Smooth muscle cell (in vitro differentiated cells): Measurements from ENCODE around the gene KDR. TPM values are rescaled to one million over a fixed set of nuclear protein-coding genes. Genes with fewer than 3 reads are reported as not detected.
A peak's percentile ranks its signal among the peaks of the same experiment; 100 is the strongest.

Experiments used
- DNase-seq: peaks from one replicate; lab custom pipeline; 2025; ENCODE audit not compliant: unreplicated experiment; lab: John Stamatoyannopoulos, UW
- H2AFZ ChIP-seq: fragments of 200-600 bp; sonication (generic); 2 replicates; pipeline ENCODE4 v1.6.0; 2016; ENCODE audit warnings: antibody characterized with exemption, low read depth, mild to moderate bottlenecking
- H3F3A ChIP-seq: fragments of 200-600 bp; sonication (generic); 2 replicates; pipeline ENCODE4 v1.6.0; 2017; ENCODE audit warnings: antibody characterized with exemption, low read depth
- H3K27ac ChIP-seq: fragments of 200-600 bp; sonication (generic); 2 replicates; pipeline ENCODE4 v1.5.1; 2016; ENCODE audit warnings: low read depth, mild to moderate bottlenecking
- H3K27me3 ChIP-seq: fragments of 200-600 bp; sonication (generic); 2 replicates; pipeline ENCODE4 v1.6.1; 2016; ENCODE audit warnings: low read depth, mild to moderate bottlenecking
- H3K36me3 ChIP-seq: fragments of 200-600 bp; sonication (generic); 2 replicates; pipeline ENCODE4 v1.5.1; 2016; ENCODE audit warnings: low read depth
- H3K4me1 ChIP-seq: fragments of 200-600 bp; sonication (generic); 2 replicates; pipeline ENCODE4 v1.5.1; 2016; ENCODE audit warnings: low read depth
- H3K4me2 ChIP-seq: fragments of 200-600 bp; sonication (generic); 2 replicates; pipeline ENCODE4 v1.6.0; 2016; ENCODE audit warnings: mild to moderate bottlenecking
- H3K4me3 ChIP-seq: fragments of 200-600 bp; sonication (generic); 2 replicates; pipeline ENCODE4 v1.5.1; 2016; ENCODE audit warnings: mild to moderate bottlenecking
- H3K79me2 ChIP-seq: fragments of 200-600 bp; sonication (generic); 2 replicates; pipeline ENCODE4 v1.6.0; 2016; ENCODE audit warnings: low read depth, mild to moderate bottlenecking
- H3K9ac ChIP-seq: fragments of 200-600 bp; sonication (generic); 2 replicates; pipeline ENCODE4 v1.6.0; 2016; ENCODE audit warnings: low read depth
- H3K9me3 ChIP-seq: fragments of 200-600 bp; sonication (generic); replicated peaks from 2 replicates; pipeline ENCODE4 v1.5.1; 2016; ENCODE audit warnings: low read depth
- H4K20me1 ChIP-seq: fragments of 200-600 bp; sonication (generic); 2 replicates; pipeline ENCODE4 v1.6.0; 2016; ENCODE audit warnings: low read depth
- CTCF ChIP-seq: fragments of 200-600 bp; sonication (generic); IDR thresholded peaks from 2 replicates; pipeline ENCODE4 v1.5.1; 2017; ENCODE audit warnings: borderline replicate concordance, mild to moderate bottlenecking, antibody characterized with exemption; ENCODE audit not compliant: insufficient read depth, poor library complexity, severe bottlenecking
- WGBS: methylation state at CpG from one replicate; pipeline ENCODE4 v1.1.7; 2016; ENCODE audit warnings: low lambda C conversion rate; 5-methylcytosine and 5-hydroxymethylcytosine counted together
- polyA plus RNA-seq: library from polyadenylated mRNA; unstranded; fragments of >200 nt; fragmentation: Nextera tagmentation; extraction: Ambion mirVana; gene quantifications from 2 replicates; pipeline ENCODE4 v1.2.1, GENCODE V29; 2016
- total RNA-seq: library from RNA; depleted of rRNA; stranded (reverse); fragments of >200 nt; gene quantifications from 2 replicates; pipeline ENCODE4 v1.2.3, GENCODE V29; 2014

The KDR gene
- total and polyA plus RNA-seq, 2 experiments from 2014 or later = 27.7 to 56.3 TPM

GRCh38 chr4:55082756-55083155, 42.6 kb downstream of the KDR start:
- no peak for TF ChIP-seq CTCF
- peaks cover 32% of the 10 kb centered on the region for H3F3A ChIP-seq
- no peak overlapping the region for H3K9ac ChIP-seq
- H3K4me3 ChIP-seq = no peak overlapping the region
- no peaks in the 10 kb centered on the region for H3K79me2 ChIP-seq
- peaks cover 28% of the 10 kb centered on the region for H3K4me1 ChIP-seq
- no peaks in the 10 kb centered on the region for H3K9me3 ChIP-seq
- no peak overlapping the region for H3K27ac ChIP-seq
- no peaks in the 10 kb centered on the region for H4K20me1 ChIP-seq
- no peaks in the 10 kb centered on the region for H3K27me3 ChIP-seq
- no peak for DNase-seq
- H2AFZ ChIP-seq = no peak overlapping the region
- WGBS = 89% methylated on average over 2 of the region's 2 CpGs
- H3K4me2 ChIP-seq = no peak overlapping the region
- H3K36me3 ChIP-seq = peaks cover 6% of the 10 kb centered on the region

GRCh38 chr4:55080174-55080865, 45.1 kb downstream of the KDR start:
- DNase-seq = no peak
- Histone ChIP-seq H2AFZ (no peak overlapping the region), H3F3A (peaks cover 30% of the 10 kb centered on the region), H3K36me3 (peaks cover 3% of the 10 kb centered on the region), H3K4me2 (no peak overlapping the region), H4K20me1 (no peaks in the 10 kb centered on the region), H3K27ac (peak overlapping the region; percentile 84), H3K9me3 (no peaks in the 10 kb centered on the region), H3K79me2 (no peaks in the 10 kb centered on the region), H3K9ac (no peak overlapping the region), H3K27me3 (no peaks in the 10 kb centered on the region), H3K4me3 (no peak overlapping the region), H3K4me1 (peaks cover 39% of the 10 kb centered on the region)
- no peak for TF ChIP-seq CTCF
- 68% methylated on average over 9 of the region's 9 CpGs for WGBS

GRCh38 chr4:55079451-55080173, 45.8 kb downstream of the KDR start:
- 83% methylated on average over 14 of the region's 14 CpGs for WGBS
- peaks cover 3% of the 10 kb centered on the region for H3K36me3 ChIP-seq
- H3K4me2 ChIP-seq = peak overlapping the region; percentile 32
- H3K79me2 ChIP-seq = no peaks in the 10 kb centered on the region
- H4K20me1 ChIP-seq = no peaks in the 10 kb centered on the region
- peaks cover 35% of the 10 kb centered on the region for H3F3A ChIP-seq
- H3K4me1 ChIP-seq = peaks cover 46% of the 10 kb centered on the region
- no peak for TF ChIP-seq CTCF
- peak overlapping the region; percentile 64 for H2AFZ ChIP-seq
- H3K4me3 ChIP-seq = no peak overlapping the region
- DNase-seq = no peak
- H3K27me3 ChIP-seq = no peaks in the 10 kb centered on the region
- no peak overlapping the region for H3K9ac ChIP-seq
- H3K9me3 ChIP-seq = no peaks in the 10 kb centered on the region
- H3K27ac ChIP-seq = peak overlapping the region; percentile 84
